ENCODE measurements around the gene RPS6KL1.
A peak's percentile ranks its signal among the peaks of the same experiment; 100 is the strongest.

Gene RPS6KL1

GRCh38 chr14:74882103-74882920 is 40.7 kb downstream of the RPS6KL1 start:
- DNase-seq: peak; percentile 34

GRCh38 chr14:74881431-74882102 is 41.5 kb downstream of the RPS6KL1 start, which contains the start of gene DLST:
Gene DLST, plus strand, starts transcription at chr14:74881916. Its CDS starts 38 bp downstream, at chr14:74881954.
- DNase-seq: peak; percentile 82

GRCh38 chr14:74879427-74880182 is 43.5 kb downstream of the RPS6KL1 start:
- DNase-seq: no peak

- no peak for DNase-seq
These were observed 46.8 kb downstream of the RPS6KL1 start, which contains the start of gene PROX2 for GRCh38 chr14:74875941-74876913. Gene PROX2, minus strand, starts transcription at chr14:74876145. Its CDS starts 12,311 bp downstream, at chr14:74863834.

- no peak for DNase-seq
These were observed 47.9 kb downstream of the RPS6KL1 start for GRCh38 chr14:74875204-74875603.

- DNase-seq: no peak
These were observed 51.2 kb downstream of the RPS6KL1 start for GRCh38 chr14:74871819-74872218.

GRCh38 chr14:74868739-74869138 is 54.3 kb downstream of the RPS6KL1 start:
- no peak for DNase-seq

GRCh38 chr14:74867673-74868072 is 55.4 kb downstream of the RPS6KL1 start:
- no peak for DNase-seq

- no peak for DNase-seq
These were observed 56.2 kb downstream of the RPS6KL1 start for GRCh38 chr14:74866708-74867389.

- no peak for DNase-seq
These were observed 57.9 kb downstream of the RPS6KL1 start for GRCh38 chr14:74865156-74865555.

GRCh38 chr14:74864198-74864597 is 58.9 kb downstream of the RPS6KL1 start:
- DNase-seq: no peak

GRCh38 chr14:74863274-74863673 is 59.8 kb downstream of the RPS6KL1 start:
- DNase-seq: no peak

- no peak for DNase-seq
These were observed 61.3 kb downstream of the RPS6KL1 start for GRCh38 chr14:74861734-74862090.

- peak; percentile 57 for DNase-seq
These were observed 61.9 kb downstream of the RPS6KL1 start for GRCh38 chr14:74860899-74861733.

- no peak for DNase-seq
These were observed 63.1 kb downstream of the RPS6KL1 start for GRCh38 chr14:74859757-74860552.

GRCh38 chr14:74858022-74858421 is 65.0 kb downstream of the RPS6KL1 start:
- DNase-seq: no peak

GRCh38 chr14:74856366-74856765 is 66.7 kb downstream of the RPS6KL1 start:
- DNase-seq: no peak

- no peak for DNase-seq
These were observed 67.1 kb downstream of the RPS6KL1 start for GRCh38 chr14:74855945-74856344.

GRCh38 chr14:74855021-74855420 is 68.0 kb downstream of the RPS6KL1 start:
- no peak for DNase-seq
